ENCODE results near the gene PYDC1.
"Not testable (repeated sequence)": the region's sequence is repeated elsewhere in the genome, so short reads cannot be mapped to it uniquely, and the experiment has no call there.

PYDC1 gene

DNA sequence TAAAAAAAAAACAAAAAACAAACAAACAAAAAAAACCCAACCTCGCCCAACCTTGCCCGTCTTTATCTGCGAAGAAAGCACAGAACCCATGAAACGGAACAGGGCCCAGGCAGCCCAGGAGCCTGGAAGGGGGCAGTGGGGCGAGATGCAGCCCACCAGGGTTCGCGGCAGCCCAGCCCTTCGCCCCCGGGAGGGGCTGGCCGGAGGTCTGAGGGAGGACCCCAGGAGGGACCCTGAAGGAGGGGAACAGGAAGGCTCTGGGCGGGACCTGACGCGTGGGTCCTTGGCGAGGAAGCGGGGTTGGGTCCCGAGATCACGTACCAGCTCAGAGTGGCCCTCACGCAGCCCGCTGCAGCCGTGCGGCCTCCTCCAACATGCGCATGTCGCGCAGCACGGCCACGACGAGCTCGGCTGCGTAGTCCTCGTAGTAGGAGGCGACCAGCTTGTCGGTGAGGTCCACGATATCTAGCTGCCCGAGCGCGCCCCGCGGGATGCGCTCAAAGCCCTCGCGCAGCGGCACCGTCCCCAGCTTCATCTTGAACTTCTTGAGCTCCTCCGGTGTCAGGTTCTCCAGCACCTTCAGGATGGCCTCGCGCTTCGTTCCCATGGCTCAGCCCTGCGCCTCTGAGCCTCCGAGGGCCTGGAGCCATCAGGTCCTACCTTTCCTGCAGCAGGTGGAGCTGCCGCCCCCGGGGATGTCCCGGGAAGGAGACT is at the start of gene PYDC1:
Gene PYDC1 (minus strand): TSS at position 714 of the 714 bp plus-strand sequence. CDS start 107 bp downstream, at position 607.
- peak; percentile 40 for DNase-seq

DNA sequence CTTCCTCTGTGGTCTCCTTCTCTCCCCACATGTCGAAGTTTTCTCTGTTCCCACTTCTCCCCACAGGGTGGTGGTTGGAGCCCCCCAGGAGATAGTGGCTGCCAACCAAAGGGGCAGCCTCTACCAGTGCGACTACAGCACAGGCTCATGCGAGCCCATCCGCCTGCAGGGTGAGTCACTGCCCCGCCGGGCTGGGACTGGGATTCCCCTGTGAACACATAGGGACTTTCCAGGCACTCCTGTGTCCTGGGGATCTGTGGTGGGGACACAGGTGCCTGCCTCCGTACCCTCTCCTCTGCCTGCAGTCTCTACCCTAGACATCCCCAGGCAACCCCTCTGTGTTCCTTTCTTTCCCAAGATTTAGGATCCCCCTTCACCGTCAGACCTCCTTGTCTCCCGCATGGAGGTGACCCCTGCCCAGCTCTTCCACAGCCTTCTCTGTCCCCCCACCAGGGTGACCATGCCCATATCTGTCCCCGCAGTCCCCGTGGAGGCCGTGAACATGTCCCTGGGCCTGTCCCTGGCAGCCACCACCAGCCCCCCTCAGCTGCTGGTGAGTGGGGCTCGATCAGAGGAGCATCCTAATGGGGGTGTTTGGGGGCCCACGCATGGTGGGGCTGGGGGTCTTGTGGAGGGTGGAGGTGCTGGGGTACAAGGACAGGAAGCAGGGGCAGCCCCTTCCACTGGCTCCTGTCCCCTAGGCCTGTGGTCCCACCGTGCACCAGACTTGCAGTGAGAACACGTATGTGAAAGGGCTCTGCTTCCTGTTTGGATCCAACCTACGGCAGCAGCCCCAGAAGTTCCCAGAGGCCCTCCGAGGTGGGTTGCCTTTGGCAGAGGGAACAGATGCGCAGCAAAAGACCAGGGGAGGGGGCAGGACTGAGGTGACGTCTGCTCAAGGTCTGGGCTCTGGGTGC is 48.7 kb upstream of the PYDC1 start:
- peak; percentile 87 for DNase-seq

DNA sequence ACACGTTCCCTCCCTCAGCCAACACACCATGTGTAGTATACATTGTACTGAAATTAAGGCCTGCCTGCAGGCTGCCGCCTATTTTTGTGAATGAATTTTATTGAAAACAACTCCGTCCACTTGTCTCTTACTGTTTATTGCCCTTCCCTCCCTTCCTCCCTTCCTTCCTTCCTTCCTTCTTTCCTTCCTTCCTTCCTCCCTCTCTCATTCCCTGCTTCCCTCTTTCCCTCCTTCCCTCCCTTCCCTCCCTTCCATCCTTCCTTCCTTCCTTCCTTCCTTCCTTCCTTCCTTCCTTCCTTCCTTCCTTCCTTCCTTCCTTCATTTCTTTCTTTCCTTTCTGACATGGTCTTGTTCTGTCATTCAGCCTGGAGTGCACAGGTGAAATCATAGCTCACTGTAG is 45.1 kb upstream of the PYDC1 start:
- DNase-seq = no peak

GRCh38 chr16:31260136-31260931 is 43.4 kb upstream of the PYDC1 start:
- DNase-seq = no peak

DNA sequence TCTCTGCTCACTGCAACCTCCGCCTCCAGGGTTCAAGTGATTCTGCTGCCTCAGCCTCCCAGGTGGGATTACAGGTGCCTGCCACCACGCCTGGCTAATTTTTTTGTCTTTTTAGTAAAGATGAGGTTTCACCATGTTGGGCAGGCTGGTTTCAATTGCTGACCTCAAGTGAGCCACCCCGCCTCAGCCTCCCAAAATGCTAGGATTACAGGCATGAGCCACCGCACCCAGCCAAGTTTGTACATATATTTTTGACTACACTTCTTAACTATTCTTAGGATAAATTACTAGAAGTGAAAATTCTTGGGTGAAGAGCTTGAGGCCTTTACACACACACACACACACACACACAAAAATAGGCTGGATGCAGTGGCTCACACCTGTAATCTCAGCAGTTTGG is 41.4 kb upstream of the PYDC1 start:
- no peak for DNase-seq

- no peak for DNase-seq
Measured at GRCh38 chr16:31256466-31256865, 39.5 kb upstream of the PYDC1 start.

GRCh38 chr16:31253642-31254045 is 36.7 kb upstream of the PYDC1 start:
- peak; percentile 65 for DNase-seq

DNA sequence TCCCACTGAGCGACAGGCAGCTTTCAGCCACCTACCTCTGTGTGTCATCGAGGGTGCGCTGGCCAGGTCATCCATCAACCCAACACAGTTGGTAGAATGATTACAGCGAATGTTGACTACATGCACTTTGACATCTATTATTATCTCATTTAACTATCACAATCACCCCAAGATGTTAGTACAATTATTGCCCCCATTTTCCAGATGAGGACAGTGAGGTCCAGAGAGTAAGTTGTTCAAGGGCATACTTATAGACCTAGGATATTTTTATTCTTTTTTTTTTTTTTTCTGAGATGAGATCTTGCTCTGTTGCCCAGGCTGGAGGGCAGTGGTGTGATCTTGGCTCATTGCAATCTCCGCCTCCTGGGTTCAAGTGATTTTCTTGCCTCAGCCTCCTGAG is 34.5 kb upstream of the PYDC1 start:
- DNase-seq = no peak

DNA sequence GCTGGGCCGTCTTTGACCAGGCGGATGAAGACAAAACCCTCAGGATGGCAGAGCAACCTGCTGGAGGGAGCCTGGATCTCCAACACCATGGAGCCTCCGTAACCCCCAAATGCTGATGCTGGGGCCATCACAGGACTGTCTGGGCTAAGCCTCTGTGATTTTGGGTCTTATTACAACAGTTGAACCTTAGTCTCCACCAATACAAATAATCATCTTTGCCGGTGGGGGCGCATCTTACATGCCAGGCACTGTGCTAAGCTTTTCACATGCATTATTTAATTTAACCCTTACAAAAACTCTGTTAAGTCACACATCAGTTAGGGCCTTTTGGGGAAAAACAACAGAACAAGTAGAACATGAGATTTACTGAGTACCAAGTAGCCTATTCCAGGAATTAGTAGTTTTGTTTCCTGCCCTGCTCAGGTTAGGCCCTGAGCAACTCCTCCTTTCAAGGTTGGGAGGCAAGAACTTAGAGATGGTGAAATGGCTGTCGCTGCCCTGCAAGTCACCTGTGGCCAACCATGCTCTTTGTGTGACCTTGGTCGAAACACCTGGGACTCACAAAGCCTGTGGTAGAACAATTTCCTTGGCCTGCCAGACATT is 33.9 kb upstream of the PYDC1 start:
- DNase-seq = no peak

GRCh38 chr16:31248344-31248743 is 31.4 kb upstream of the PYDC1 start:
- no peak for DNase-seq

GRCh38 chr16:31246296-31246695 is 29.4 kb upstream of the PYDC1 start:
- no peak for DNase-seq

DNA sequence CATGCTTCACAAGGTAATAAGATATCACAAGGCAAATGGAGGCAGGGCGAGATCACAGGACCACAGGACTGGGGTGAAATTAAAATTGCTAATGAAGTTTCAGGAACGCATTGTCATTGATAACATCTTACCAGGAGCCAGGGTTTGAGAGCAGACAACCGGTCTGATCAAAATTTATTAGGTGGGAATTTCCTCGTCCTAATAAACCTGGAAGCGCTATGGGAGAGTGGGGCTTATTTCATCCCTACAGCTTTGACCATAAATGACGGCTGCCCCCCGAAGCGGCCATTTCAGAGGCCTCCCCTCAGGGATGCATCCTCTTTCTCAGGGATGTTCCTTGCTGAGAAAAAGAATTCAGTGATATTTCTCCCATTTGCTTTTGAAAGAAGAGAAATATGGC is 28.7 kb upstream of the PYDC1 start:
- DNase-seq = not testable (repeated sequence)

GRCh38 chr16:31243734-31244670 is 27.1 kb upstream of the PYDC1 start:
- no peak for DNase-seq

GRCh38 chr16:31242206-31242605 is 25.3 kb upstream of the PYDC1 start:
- DNase-seq = no peak

- no peak for DNase-seq
Measured at GRCh38 chr16:31238041-31238440, 21.1 kb upstream of the PYDC1 start.

DNA sequence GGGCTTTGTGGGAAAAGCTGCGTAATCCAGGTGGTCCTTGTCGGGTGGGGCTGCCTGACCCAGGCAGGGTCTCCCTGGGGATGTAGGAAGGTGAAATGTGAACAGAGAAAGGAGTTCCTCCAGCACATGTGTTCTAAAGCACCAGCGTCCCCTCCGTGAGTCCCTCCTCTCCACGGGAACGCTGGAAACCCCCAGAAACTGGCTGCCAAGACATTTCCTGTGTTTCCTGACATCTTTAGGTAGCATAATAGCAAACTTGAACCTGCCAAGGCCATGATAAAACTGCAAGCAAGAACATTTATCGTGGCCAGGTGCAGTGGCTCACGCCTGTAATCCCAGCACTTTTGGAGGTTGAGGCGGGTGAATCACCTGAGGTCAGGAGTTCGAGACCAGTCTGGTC is 12.6 kb upstream of the PYDC1 start:
- DNase-seq = no peak

GRCh38 chr16:31228206-31228605 is 11.3 kb upstream of the PYDC1 start:
- DNase-seq = no peak

DNA sequence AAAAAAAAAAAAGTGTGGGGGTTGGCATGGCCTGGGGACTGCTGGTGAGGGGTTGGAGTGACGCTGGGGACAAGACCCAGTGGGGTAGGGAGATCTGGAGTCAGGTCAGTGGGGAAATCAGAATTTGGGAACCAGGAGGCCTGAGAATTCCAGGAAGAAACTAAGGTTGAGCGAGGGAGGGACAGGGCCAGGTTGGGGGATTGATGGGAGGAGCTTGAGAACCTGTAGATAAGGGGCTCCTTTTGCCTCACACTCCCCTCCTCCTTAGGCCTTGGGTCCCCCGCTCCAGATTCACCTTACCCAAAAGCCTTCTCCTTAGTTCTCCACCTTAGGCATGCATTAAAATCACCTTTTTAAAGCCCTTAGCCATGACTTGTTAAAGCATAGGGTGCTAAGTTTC is 8.3 kb upstream of the PYDC1 start:
- DNase-seq = no peak

GRCh38 chr16:31224092-31224955 is 7.4 kb upstream of the PYDC1 start:
- no peak for DNase-seq

DNA sequence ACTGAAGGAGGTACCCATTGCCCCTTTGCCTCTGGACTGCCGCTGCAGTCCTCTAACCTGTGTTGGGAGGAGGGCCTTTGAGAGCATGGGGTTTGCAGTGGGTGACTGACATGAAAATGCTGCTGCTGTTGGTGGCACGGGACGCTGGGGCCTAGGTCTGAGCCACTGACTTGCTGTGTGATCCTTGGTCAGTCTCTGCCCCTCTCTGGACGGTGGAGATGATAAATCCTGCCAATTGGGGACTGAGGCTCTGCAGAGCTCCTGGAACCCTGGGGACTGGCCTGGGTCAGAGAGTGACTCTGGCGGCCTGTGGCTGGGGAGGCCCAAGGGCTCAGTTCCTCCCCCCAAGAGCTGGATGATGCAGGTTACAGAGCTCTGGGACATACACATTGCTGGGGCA is 6.1 kb upstream of the PYDC1 start:
- DNase-seq = no peak
